ENCODE results near the gene RHNO1.
A peak's percentile ranks its signal among the peaks of the same experiment; 100 is the strongest.

The RHNO1 gene

DNA sequence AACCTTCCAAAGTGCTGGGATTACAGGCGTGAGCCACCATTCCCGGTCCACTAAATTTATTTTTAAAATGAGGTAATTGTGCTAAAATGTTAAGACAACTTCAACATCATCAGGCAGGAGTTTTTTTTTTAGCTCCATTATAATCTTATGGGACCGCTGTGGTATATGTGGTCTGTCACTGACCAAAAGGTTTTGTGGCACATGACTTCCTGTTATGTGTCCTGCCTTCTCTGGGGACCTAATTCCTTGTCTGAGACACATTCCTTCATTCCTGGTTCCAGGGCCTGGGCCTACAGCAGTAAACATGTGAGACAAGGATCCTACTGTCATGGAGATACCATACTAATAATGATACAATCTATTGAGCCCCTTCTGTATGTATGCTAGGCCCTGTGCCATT is 25.1 kb upstream of the RHNO1 start:
- H3K36me3 ChIP-seq (replicated peaks; ENCODE audit: insufficient read depth, low read length), result no peaks in the 10 kb centered on the region
- no peaks in the 10 kb centered on the region for H3K9me3 ChIP-seq (replicated peaks; ENCODE audit: insufficient read depth, low read length)
- no peaks in the 10 kb centered on the region for H4K20me1 ChIP-seq (ENCODE audit: insufficient read depth, low read length)

DNA sequence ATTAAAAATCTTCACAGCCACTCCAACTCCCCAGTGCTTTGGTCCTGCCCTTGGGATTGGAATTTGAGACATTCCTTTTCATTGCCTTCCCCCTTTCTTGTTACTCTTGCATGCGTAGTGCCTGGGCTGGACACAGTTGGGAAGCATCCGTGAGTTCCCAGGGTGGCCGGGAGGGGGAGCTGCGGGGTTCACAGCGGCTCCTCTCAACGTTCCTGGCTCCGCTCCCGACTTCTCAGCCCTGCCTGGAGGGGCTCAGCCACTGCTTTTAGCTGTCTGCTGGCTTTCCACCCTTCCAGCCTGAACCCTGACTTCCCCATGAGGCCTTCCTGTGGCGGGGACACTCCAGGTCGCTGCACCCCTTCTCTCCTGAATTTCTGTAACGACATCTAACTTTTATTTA is 23.4 kb upstream of the RHNO1 start:
- H3K4me3 ChIP-seq (ENCODE audit: low read length), result no peak overlapping the region
- H3K9ac ChIP-seq (ENCODE audit: low read length), result no peak overlapping the region
- no peak for DNase-seq
- no peaks in the 10 kb centered on the region for H4K20me1 ChIP-seq (ENCODE audit: insufficient read depth, low read length)
- TF ChIP-seq, protein P1, sequence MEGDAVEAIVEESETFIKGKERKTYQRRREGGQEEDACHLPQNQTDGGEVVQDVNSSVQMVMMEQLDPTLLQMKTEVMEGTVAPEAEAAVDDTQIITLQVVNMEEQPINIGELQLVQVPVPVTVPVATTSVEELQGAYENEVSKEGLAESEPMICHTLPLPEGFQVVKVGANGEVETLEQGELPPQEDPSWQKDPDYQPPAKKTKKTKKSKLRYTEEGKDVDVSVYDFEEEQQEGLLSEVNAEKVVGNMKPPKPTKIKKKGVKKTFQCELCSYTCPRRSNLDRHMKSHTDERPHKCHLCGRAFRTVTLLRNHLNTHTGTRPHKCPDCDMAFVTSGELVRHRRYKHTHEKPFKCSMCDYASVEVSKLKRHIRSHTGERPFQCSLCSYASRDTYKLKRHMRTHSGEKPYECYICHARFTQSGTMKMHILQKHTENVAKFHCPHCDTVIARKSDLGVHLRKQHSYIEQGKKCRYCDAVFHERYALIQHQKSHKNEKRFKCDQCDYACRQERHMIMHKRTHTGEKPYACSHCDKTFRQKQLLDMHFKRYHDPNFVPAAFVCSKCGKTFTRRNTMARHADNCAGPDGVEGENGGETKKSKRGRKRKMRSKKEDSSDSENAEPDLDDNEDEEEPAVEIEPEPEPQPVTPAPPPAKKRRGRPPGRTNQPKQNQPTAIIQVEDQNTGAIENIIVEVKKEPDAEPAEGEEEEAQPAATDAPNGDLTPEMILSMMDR (IDR thresholded peaks at IDR 0.05; ENCODE audit: low read length), result peak; percentile 38
- TF ChIP-seq EZH2phosphoT487 (IDR thresholded peaks at IDR 0.05; ENCODE audit: low read length), result no peak
- no peak for TF ChIP-seq EZH2 (optimal IDR thresholded peaks at IDR 0.05; ENCODE audit: low read depth, low read length)
- no peaks in the 10 kb centered on the region for H3K36me3 ChIP-seq (replicated peaks; ENCODE audit: insufficient read depth, low read length)
- no peak overlapping the region for H2AFZ ChIP-seq (ENCODE audit: low read length)
- no peaks in the 10 kb centered on the region for H3K27me3 ChIP-seq (replicated peaks; ENCODE audit: insufficient read depth, low read length)
- H3K4me2 ChIP-seq (ENCODE audit: low read depth, low read length), result no peak overlapping the region
- H3K9me2 ChIP-seq (replicated peaks; ENCODE audit: insufficient read depth, low read length), result no peaks in the 10 kb centered on the region
- no peaks in the 10 kb centered on the region for H3K4me1 ChIP-seq (ENCODE audit: low read length)
- no peaks in the 10 kb centered on the region for H3K9me3 ChIP-seq (replicated peaks; ENCODE audit: insufficient read depth, low read length)
- no peak overlapping the region for H3K27ac ChIP-seq (ENCODE audit: low read length)
- no peaks in the 10 kb centered on the region for H3K79me2 ChIP-seq (ENCODE audit: low read length)
- H3F3A ChIP-seq (ENCODE audit: insufficient read depth, low read length), result peaks cover 3% of the 10 kb centered on the region; the same call in 1 of the 2 replicates

More for the DNA sequence above, 25.1 kb upstream of the RHNO1 start:
- H3K27me3 ChIP-seq (replicated peaks; ENCODE audit: insufficient read depth, low read length), result no peaks in the 10 kb centered on the region
- no peaks in the 10 kb centered on the region for H3K79me2 ChIP-seq (ENCODE audit: low read length)
- H3K9me2 ChIP-seq (replicated peaks; ENCODE audit: insufficient read depth, low read length), result no peaks in the 10 kb centered on the region
- no peaks in the 10 kb centered on the region for H3K4me1 ChIP-seq (ENCODE audit: low read length)
- no peak overlapping the region for H3K4me3 ChIP-seq (ENCODE audit: low read length)
- no peak overlapping the region for H3K9ac ChIP-seq (ENCODE audit: low read length)
- H3K27ac ChIP-seq (ENCODE audit: low read length), result no peak overlapping the region
- TF ChIP-seq, protein P1 (IDR thresholded peaks at IDR 0.05; ENCODE audit: low read length), result no peak
- no peak for TF ChIP-seq EZH2phosphoT487 (IDR thresholded peaks at IDR 0.05; ENCODE audit: low read length)
- TF ChIP-seq EZH2 (optimal IDR thresholded peaks at IDR 0.05; ENCODE audit: low read depth, low read length), result no peak
- H3F3A ChIP-seq (ENCODE audit: insufficient read depth, low read length), result no peaks in the 10 kb centered on the region
- no peak overlapping the region for H2AFZ ChIP-seq (ENCODE audit: low read length)
- no peak for DNase-seq
- no peak overlapping the region for H3K4me2 ChIP-seq (ENCODE audit: low read depth, low read length)

DNA sequence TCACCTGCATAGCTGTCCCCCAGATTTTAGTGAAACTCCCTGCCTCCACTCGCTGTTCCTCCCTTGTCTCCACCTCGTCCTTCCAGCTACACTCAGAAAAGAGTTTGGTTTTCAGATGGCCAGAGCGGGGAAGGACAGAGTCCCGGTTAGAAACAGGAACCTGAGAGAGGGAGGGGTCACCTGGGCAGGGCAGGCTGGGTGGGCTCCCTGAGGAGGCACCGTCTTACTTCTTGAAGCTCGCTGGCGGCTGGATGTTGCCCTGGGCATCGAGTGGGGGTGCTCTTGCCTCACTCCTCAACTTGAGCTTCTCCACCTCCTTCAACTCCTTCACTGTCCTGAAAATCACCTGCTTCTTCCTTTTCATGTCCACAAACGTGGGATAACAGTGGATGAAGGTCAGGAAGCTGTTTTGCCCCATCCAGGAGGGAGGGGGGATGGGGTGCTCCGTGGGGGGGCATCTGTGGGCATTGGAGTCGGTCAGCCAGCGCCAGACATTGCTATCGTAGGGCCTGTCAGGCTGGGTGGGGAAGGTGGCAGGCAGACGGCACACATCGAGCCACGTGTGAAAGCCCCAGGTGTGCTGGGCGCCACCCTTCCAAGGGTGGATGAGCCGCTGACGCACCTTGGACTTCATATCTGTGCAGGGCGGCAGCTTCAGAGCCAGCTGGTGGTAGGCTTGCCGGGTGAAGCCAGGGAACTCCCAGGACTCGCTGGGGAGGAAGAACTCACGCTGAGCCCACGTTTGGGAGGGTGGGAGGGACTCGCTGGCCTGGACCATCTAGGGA is 22.2 kb upstream of the RHNO1 start:
- H3K4me3 ChIP-seq (ENCODE audit: low read length), result no peak overlapping the region
- no peak overlapping the region for H3K4me2 ChIP-seq (ENCODE audit: low read depth, low read length)
- H3K9ac ChIP-seq (ENCODE audit: low read length), result no peak overlapping the region
- H3K36me3 ChIP-seq (replicated peaks; ENCODE audit: insufficient read depth, low read length), result no peaks in the 10 kb centered on the region
- DNase-seq, result no peak
- no peak overlapping the region for H2AFZ ChIP-seq (ENCODE audit: low read length)
- H3K4me1 ChIP-seq (ENCODE audit: low read length), result no peaks in the 10 kb centered on the region
- H3K27me3 ChIP-seq (replicated peaks; ENCODE audit: insufficient read depth, low read length), result no peaks in the 10 kb centered on the region
- H3K9me2 ChIP-seq (replicated peaks; ENCODE audit: insufficient read depth, low read length), result no peaks in the 10 kb centered on the region
- H3F3A ChIP-seq (ENCODE audit: insufficient read depth, low read length), result peaks cover 3% of the 10 kb centered on the region; the same call in 1 of the 2 replicates
- H3K27ac ChIP-seq (ENCODE audit: low read length), result no peak overlapping the region
- TF ChIP-seq EZH2phosphoT487 (IDR thresholded peaks at IDR 0.05; ENCODE audit: low read length) (no peak), EZH2 (optimal IDR thresholded peaks at IDR 0.05; ENCODE audit: low read depth, low read length) (no peak)
- TF ChIP-seq, protein P1 (IDR thresholded peaks at IDR 0.05; ENCODE audit: low read length), result no peak
- H3K9me3 ChIP-seq (replicated peaks; ENCODE audit: insufficient read depth, low read length), result no peaks in the 10 kb centered on the region
- H4K20me1 ChIP-seq (ENCODE audit: insufficient read depth, low read length), result no peaks in the 10 kb centered on the region
- no peaks in the 10 kb centered on the region for H3K79me2 ChIP-seq (ENCODE audit: low read length)
